SU-DHL-6 (cell line): ENCODE data around the gene HIVEP3.

Experiments used
- H2AFZ ChIP-seq: fragments of 200-600 bp; sonication (generic); 2 replicates; pipeline ENCODE4 v1.6.1; 2014; ENCODE audit warnings: low read depth, mild to moderate bottlenecking, moderate library complexity, mixed read lengths, antibody characterized with exemption, low read length; ENCODE audit not compliant: severe bottlenecking
- H3F3A ChIP-seq: fragments of 200-600 bp; shearing (Covaris generic); 2 replicates; pipeline ENCODE4 v1.6.0; 2016; ENCODE audit warnings: antibody characterized with exemption, mild to moderate bottlenecking; ENCODE audit not compliant: insufficient read depth
- H3K27ac ChIP-seq: fragments of 200-600 bp; sonication (generic); 2 replicates; pipeline ENCODE4 v1.5.1; 2016; ENCODE audit warnings: low read depth, mild to moderate bottlenecking, low read length, moderate library complexity, mixed read lengths
- H3K27me3 ChIP-seq: fragments of 200-600 bp; sonication (generic), shearing (Covaris generic); 2 replicates; pipeline ENCODE4 v1.6.0; 2014; ENCODE audit warnings: mild to moderate bottlenecking, low read length
- H3K36me3 ChIP-seq: fragments of 200-600 bp; sonication (generic); 2 replicates; pipeline ENCODE4 v1.6.1; 2014; ENCODE audit warnings: mild to moderate bottlenecking, low read length, mixed read lengths
- H3K4me2 ChIP-seq: fragments of 300-600, 200-600 bp; shearing (Covaris generic), sonication (generic); 2 replicates; pipeline ENCODE4 v1.6.0; 2014; ENCODE audit warnings: low read length, low read depth, mild to moderate bottlenecking; ENCODE audit not compliant: poor library complexity, severe bottlenecking
- H3K4me3 ChIP-seq: fragments of 200-600 bp; sonication (generic); 2 replicates; pipeline ENCODE4 v1.5.1; 2014; ENCODE audit warnings: antibody characterized with exemption, low read length, mild to moderate bottlenecking, mixed read lengths; ENCODE audit not compliant: insufficient read depth, poor library complexity, severe bottlenecking
- H3K79me2 ChIP-seq: fragments of 200-600 bp; sonication (generic); 2 replicates; pipeline ENCODE4 v1.6.1; 2014; ENCODE audit warnings: mild to moderate bottlenecking, low read length, moderate library complexity; ENCODE audit not compliant: insufficient read depth
- H3K9ac ChIP-seq: fragments of 200-600 bp; sonication (generic); 2 replicates; pipeline ENCODE4 v1.7.0; 2014; ENCODE audit warnings: mild to moderate bottlenecking, low read length
- H3K9me2 ChIP-seq: fragments of 200-600 bp; sonication (generic); replicated peaks from 2 replicates; pipeline ENCODE4 v1.6.1; 2014; ENCODE audit warnings: low read length; ENCODE audit not compliant: insufficient read depth
- H3K9me3 ChIP-seq: fragments of 200-600 bp; sonication (generic); 2 replicates; pipeline ENCODE4 v1.6.1; 2014; ENCODE audit warnings: low read length, mixed read lengths; ENCODE audit not compliant: insufficient read depth
- H4K20me1 ChIP-seq: fragments of 200-600 bp; sonication (generic); 2 replicates; pipeline ENCODE4 v1.6.1; 2014; ENCODE audit warnings: low read depth, mild to moderate bottlenecking, antibody characterized with exemption, low read length, moderate library complexity, mixed read lengths
- CTCF ChIP-seq: fragments of 200-600 bp; sonication (generic); IDR thresholded peaks from one replicate; pipeline ENCODE4 v1.5.1; 2017; ENCODE audit warnings: antibody characterized with exemption, mild to moderate bottlenecking, low read length, moderate library complexity; ENCODE audit not compliant: insufficient read depth, poor library complexity, severe bottlenecking
- EZH2phosphoT487 ChIP-seq: fragments of 200-600 bp; sonication (generic), shearing (Covaris generic); conservative IDR thresholded peaks from 2 replicates; pipeline ENCODE4 v1.6.1; 2018; ENCODE audit warnings: mild to moderate bottlenecking, antibody characterized with exemption, low read length, moderate library complexity, mixed read lengths

HIVEP3 gene

GRCh38 chr1:41810446-41810845 is 108.3 kb downstream of the HIVEP3 start:
- H3F3A ChIP-seq = 0 out of 2 replicates have a peak, but pooled peaks cover 5% of the 10 kb centered on the region
- no peak overlapping the region for H3K4me2 ChIP-seq
- no peak overlapping the region for H3K4me3 ChIP-seq
- no peaks in the 10 kb centered on the region for H4K20me1 ChIP-seq
- no peaks in the 10 kb centered on the region for H3K36me3 ChIP-seq
- TF ChIP-seq EZH2phosphoT487 (no peak), CTCF (no peak)
- no peaks in the 10 kb centered on the region for H3K9me2 ChIP-seq
- no peaks in the 10 kb centered on the region for H3K9me3 ChIP-seq
- H3K79me2 ChIP-seq = no peaks in the 10 kb centered on the region
- H2AFZ ChIP-seq = no peak overlapping the region
- no peaks in the 10 kb centered on the region for H3K27me3 ChIP-seq
- H3K9ac ChIP-seq = no peak overlapping the region
- H3K27ac ChIP-seq = peak overlapping the region; percentile 58

GRCh38 chr1:41809692-41810091 is 109.0 kb downstream of the HIVEP3 start:
- TF ChIP-seq EZH2phosphoT487 (no peak), CTCF (no peak)
- no peak overlapping the region for H2AFZ ChIP-seq
- peak overlapping the region; percentile 58 for H3K27ac ChIP-seq
- H3K27me3 ChIP-seq = no peaks in the 10 kb centered on the region
- H4K20me1 ChIP-seq = no peaks in the 10 kb centered on the region
- no peaks in the 10 kb centered on the region for H3K79me2 ChIP-seq
- peaks cover 5% of the 10 kb centered on the region; the same call in 1 of the 2 replicates for H3F3A ChIP-seq
- no peaks in the 10 kb centered on the region for H3K36me3 ChIP-seq
- no peaks in the 10 kb centered on the region for H3K9me2 ChIP-seq
- no peaks in the 10 kb centered on the region for H3K9me3 ChIP-seq
- peak overlapping the region; percentile 2 for H3K4me2 ChIP-seq
- no peak overlapping the region for H3K9ac ChIP-seq
- no peak overlapping the region for H3K4me3 ChIP-seq

- no peak overlapping the region for H3K4me2 ChIP-seq
These were observed 111.3 kb downstream of the HIVEP3 start for GRCh38 chr1:41807390-41807789.

More at GRCh38 chr1:41807390-41807789, 111.3 kb downstream of the HIVEP3 start:
- no peak overlapping the region for H2AFZ ChIP-seq
- H4K20me1 ChIP-seq = no peaks in the 10 kb centered on the region
- H3K4me3 ChIP-seq = no peak overlapping the region
- H3K36me3 ChIP-seq = no peaks in the 10 kb centered on the region
- no peak for TF ChIP-seq CTCF
- no peak for TF ChIP-seq EZH2phosphoT487
- H3K27me3 ChIP-seq = no peaks in the 10 kb centered on the region
- H3K9me3 ChIP-seq = no peaks in the 10 kb centered on the region
- no peaks in the 10 kb centered on the region for H3K79me2 ChIP-seq
- H3K27ac ChIP-seq = no peak overlapping the region
- no peak overlapping the region for H3K9ac ChIP-seq
- H3F3A ChIP-seq = peaks cover 26% of the 10 kb centered on the region
- H3K9me2 ChIP-seq = no peaks in the 10 kb centered on the region
